Peyer's patch (tissue), 4 donors: ENCODE measurements around the gene ONECUT1. TPM values are rescaled to one million over a fixed set of nuclear protein-coding genes. Genes with fewer than 3 reads are reported as not detected.

ENCODE experiments used
- DNase-seq, 3 donors: peaks; one replicate each; pipeline ENCODE4 v3.0.0-alpha.2; 2017 to 2019
- H3K27ac ChIP-seq, 4 donors: fragments of 200-600 bp; sonication (generic); one replicate each; pipeline ENCODE4 v1.5.1; 2016 to 2019
- H3K27me3 ChIP-seq, 2 donors: fragments of 200-600 bp; sonication (generic); one replicate each; pipeline ENCODE4 v1.5.1; 2019
- H3K36me3 ChIP-seq, 3 donors: fragments of 200-600 bp; sonication (generic); one replicate each; pipeline ENCODE4 v1.5.1; 2016 to 2019
- H3K4me1 ChIP-seq, 4 donors: fragments of 200-600 bp; sonication (generic); one replicate each; pipeline ENCODE4 v1.5.1; 2016 to 2019
- H3K4me3 ChIP-seq, 4 donors: fragments of 200-600 bp; sonication (generic); 1 replicate in 3 of 4; 2 replicates in 1 of 4; pipeline ENCODE4 v1.5.1; 2016 to 2019; ENCODE audit warnings: mild to moderate bottlenecking in 1 of 4
- H3K9me3 ChIP-seq, 4 donors: fragments of 200-600 bp; sonication (generic); one replicate each; pipeline ENCODE4 v1.5.1; 2016 to 2019; ENCODE audit warnings: mild to moderate bottlenecking in 1 of 4
- POLR2A ChIP-seq, 2 donors: fragments of 450-650 bp; IDR thresholded peaks; one replicate each; pipeline ENCODE4 v1.5.1; 2017; ENCODE audit warnings: antibody characterized with exemption in 2 of 2, mild to moderate bottlenecking in 2 of 2, moderate library complexity in 2 of 2
- total RNA-seq, 4 donors: library from RNA; depleted of rRNA; stranded (reverse); fragments of >200 nt; gene quantifications; one replicate each; pipeline ENCODE4 v1.1.0, GENCODE V29; 2016
- TF ChIP-seq, protein P1 (sequence below), 6 experiments: fragments of 450-650 bp in 4 of 6; fragments of 200-600 bp in 2 of 6; sonication (generic) in 1 of 6; IDR thresholded peaks; one replicate each; pipeline ENCODE4 v1.5.1; 2017 to 2019; ENCODE audit warnings: antibody characterized with exemption in 6 of 6, mild to moderate bottlenecking in 3 of 6, moderate library complexity in 1 of 6

Gene ONECUT1
- total RNA-seq, 4 donors from 2014 or later = not detected

DNA sequence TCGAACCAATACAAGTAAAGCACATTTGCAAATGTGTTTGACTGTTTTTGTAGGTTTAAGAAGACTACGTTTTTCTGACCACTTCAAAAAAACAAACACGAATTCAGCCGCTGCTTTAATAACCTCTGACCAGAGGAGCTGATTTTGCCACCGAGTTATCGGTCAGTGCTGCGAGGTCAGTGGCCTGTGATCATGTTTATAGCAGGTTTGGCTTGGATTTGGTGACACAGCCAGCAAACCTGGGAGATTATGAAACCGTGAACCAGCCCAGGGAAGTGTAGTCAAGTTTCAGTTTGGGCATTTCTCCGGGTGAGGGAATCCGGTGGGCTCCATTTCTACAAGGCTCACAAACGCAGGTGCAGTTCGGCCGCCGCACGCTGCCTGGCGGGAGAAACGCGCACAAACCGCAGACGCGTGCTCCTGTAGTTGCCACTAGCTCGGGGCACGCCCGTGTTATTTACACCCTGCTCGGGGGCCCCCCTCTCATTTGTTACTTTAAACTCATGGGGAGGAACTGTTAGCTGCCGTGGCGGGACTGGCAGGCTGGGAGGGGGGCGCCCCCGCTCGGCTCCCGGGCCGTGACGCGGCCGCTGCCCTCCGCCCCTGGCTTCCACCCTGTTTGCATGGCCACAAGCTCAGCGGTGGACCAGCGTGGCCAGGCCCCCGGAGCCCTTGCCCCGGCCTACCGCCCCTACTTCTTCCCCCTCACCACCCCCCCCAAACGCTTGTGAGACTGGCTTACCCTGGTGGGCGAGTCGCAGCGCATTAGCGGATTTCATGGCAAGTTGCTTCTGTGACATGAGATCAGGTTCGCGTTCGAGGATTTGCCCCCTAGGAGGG, 13.6 kb upstream of the ONECUT1 start:
- Histone ChIP-seq H3K9me3 (peaks cover 0 to 6% (median 0%) of the 10 kb centered on the region in 4 donors), H3K36me3 (no peaks in the 10 kb centered on the region), H3K4me1 (peaks cover 3 to 30% (median 15%) of the 10 kb centered on the region in 4 donors), H3K4me3 (peak overlapping the region in 2 of 4 donors; percentile 13 to 17), H3K27ac (no peak overlapping the region), H3K27me3 (peaks cover 0 to 57% of the 10 kb centered on the region in 2 donors)
- TF ChIP-seq, protein P1, sequence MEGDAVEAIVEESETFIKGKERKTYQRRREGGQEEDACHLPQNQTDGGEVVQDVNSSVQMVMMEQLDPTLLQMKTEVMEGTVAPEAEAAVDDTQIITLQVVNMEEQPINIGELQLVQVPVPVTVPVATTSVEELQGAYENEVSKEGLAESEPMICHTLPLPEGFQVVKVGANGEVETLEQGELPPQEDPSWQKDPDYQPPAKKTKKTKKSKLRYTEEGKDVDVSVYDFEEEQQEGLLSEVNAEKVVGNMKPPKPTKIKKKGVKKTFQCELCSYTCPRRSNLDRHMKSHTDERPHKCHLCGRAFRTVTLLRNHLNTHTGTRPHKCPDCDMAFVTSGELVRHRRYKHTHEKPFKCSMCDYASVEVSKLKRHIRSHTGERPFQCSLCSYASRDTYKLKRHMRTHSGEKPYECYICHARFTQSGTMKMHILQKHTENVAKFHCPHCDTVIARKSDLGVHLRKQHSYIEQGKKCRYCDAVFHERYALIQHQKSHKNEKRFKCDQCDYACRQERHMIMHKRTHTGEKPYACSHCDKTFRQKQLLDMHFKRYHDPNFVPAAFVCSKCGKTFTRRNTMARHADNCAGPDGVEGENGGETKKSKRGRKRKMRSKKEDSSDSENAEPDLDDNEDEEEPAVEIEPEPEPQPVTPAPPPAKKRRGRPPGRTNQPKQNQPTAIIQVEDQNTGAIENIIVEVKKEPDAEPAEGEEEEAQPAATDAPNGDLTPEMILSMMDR (IDR thresholded peaks at IDR 0.05) = no peak
- no peak for DNase-seq

DNA sequence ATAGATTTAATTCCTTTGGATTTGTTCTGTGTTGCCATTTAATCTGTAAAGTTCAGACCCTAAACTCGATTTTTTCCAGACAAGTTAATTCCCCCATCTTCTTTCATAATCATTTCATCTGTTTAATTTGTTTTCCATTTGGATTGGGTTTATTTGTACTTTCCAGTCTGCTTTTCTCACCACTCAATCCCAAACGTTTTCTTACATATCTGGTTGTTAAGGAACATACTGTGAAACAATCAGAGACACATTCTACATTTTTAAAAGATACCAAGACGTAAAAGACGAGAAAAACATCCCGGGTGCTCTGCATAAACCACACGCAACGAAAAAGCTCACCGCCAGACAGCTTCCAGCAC, 13.0 kb upstream of the ONECUT1 start:
- no peak overlapping the region for H3K27ac ChIP-seq

DNA sequence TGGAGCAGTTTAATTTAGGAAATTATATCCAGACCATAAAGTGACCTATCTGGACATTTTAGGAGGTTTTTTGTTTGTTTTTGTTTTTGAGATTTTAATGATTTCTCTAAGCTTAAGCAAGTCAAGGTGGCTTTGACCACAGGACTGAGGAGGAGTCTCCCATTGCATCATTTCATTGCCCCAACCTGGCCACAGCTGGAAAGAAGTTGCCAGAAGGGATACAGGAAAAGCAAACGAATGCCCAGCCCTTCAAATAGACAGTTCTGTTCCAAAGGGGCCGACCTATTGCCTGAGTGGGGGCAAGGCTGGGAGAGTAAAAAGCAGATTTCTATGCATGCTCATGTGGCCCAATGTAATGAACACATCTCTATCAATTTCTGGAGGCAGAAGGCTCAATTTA, 12.0 kb upstream of the ONECUT1 start:
- no peaks in the 10 kb centered on the region for H3K36me3 ChIP-seq
- peaks cover 0 to 72% of the 10 kb centered on the region in 2 donors for H3K27me3 ChIP-seq
- no peak overlapping the region for H3K27ac ChIP-seq
- TF ChIP-seq, protein P1 (IDR thresholded peaks at IDR 0.05) = no peak
- peaks cover 0 to 6% (median 0%) of the 10 kb centered on the region in 4 donors for H3K9me3 ChIP-seq
- no peak overlapping the region for H3K4me3 ChIP-seq
- peaks cover 3 to 41% (median 17%) of the 10 kb centered on the region in 4 donors for H3K4me1 ChIP-seq
- DNase-seq = no peak

More for the DNA sequence above, 13.0 kb upstream of the ONECUT1 start:
- DNase-seq = no peak
- Histone ChIP-seq H3K36me3 (no peaks in the 10 kb centered on the region), H3K4me3 (peak overlapping the region in 1 of 4 donors; percentile 17), H3K27me3 (peaks cover 0 to 63% of the 10 kb centered on the region in 2 donors), H3K9me3 (peaks cover 0 to 6% (median 0%) of the 10 kb centered on the region in 4 donors), H3K4me1 (peaks cover 3 to 36% (median 15%) of the 10 kb centered on the region in 4 donors)
- TF ChIP-seq, protein P1 (IDR thresholded peaks at IDR 0.05) = no peak

DNA sequence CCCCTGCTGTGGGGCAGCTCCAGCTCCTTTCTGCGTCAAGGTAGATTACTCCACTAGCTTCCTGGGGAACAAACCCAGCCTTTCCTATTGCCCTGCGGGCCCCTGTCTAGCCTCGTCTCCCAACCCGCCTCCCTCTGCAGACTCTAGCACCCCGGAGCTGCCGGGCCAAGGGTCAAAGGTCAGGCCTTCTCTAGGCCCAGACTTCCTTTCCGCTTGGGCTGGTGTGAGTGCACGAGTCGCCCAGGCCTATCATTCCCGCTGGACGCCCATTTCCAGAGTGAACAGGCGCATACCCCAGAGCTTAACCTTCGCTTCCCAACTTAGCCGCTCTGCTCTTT, 11.6 kb upstream of the ONECUT1 start:
- Histone ChIP-seq H3K27me3 (peaks cover 0 to 76% of the 10 kb centered on the region in 2 donors), H3K4me1 (peaks cover 3 to 41% (median 17%) of the 10 kb centered on the region in 4 donors), H3K36me3 (no peaks in the 10 kb centered on the region), H3K4me3 (no peak overlapping the region), H3K9me3 (peaks cover 0 to 6% (median 0%) of the 10 kb centered on the region in 4 donors), H3K27ac (no peak overlapping the region)
- DNase-seq = no peak
- TF ChIP-seq, protein P1 (IDR thresholded peaks at IDR 0.05) = no peak
- TF ChIP-seq POLR2A (IDR thresholded peaks at IDR 0.05) = no peak

DNA sequence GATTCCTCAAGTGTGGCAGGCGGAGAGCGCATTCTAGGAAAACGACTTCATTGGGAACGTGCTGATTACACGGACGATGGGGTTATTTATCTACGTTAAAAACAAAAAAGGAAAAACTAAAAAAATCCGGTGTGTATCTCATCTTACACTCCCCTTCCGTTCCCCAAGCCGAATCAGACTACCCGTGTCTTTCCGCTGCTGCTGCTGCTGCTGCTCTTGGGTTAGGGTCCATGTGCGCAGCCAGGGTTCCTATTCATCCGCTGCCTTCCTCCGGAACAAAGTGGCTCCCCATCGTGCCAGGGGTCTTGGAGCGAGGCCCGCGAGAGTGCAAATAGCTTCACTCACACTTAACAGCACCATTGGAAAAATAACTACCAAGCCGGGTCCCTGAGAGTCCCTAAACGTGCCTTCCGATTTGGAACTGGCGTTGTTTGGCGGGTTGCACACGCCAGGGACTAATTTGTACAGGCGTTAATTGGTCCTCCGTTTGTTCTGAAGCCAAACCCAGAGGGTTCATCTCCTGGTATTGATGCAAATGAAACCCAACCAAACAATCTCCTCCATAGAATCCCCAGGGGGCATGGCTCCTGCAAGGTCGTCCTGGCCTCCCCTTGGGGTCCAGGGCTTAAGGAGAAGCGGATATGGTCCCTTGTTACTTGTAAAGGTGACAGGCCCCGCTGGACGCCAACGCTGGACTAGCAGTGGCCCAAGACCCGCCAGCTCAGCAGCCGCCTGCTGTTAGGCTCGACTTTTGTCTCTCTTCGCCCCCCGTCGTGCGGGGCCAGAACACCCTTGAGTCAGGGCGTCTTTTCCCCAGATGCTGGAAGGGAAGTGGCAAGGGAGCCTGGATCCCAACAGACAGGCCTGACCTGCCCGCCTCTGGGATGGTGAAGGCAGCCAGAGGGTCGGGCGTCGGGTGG, 11.0 kb upstream of the ONECUT1 start:
- Histone ChIP-seq H3K9me3 (peaks cover 0 to 7% (median 0%) of the 10 kb centered on the region in 4 donors), H3K36me3 (no peaks in the 10 kb centered on the region), H3K27me3 (peaks cover 0 to 76% of the 10 kb centered on the region in 2 donors), H3K27ac (no peak overlapping the region), H3K4me1 (peaks cover 3 to 39% (median 14%) of the 10 kb centered on the region in 4 donors), H3K4me3 (no peak overlapping the region)
- no peak for TF ChIP-seq POLR2A (IDR thresholded peaks at IDR 0.05)
- TF ChIP-seq, protein P1 (IDR thresholded peaks at IDR 0.05) = no peak
- DNase-seq = no peak
